Measurements from ENCODE around the gene ZNF423.

DNA sequence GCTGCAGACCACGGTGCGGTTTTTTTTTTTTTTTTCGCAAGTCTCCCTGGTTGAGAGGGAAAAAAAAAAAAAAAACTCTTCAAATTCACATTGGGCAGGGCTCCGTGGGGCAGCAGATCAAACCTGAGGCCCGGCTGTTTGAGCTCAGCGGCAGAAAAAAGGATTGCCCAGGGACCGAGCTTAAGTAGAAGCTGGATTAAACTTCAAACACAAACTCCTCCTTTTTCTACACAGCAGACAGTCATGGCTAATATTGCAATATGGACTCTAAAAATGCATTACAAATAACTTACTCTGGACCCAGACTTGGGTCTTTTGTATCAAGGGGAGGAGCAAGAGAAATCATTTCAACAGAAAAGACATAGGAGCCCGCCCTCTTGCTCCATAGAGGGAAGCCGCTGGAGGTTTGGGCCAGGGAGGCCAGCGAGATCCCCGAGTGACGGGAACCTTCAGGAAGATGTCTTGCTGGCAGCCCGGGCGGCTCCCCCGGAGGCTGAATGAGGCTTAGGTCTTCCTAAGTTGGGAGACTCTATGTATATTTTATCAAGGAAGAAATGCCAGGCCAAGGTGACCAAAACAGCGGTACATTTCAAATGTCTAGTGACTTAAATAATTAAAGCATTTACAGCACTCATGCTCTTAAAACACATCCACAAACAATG is 167.7 kb downstream of the ZNF423 start:
- no peak for TF ChIP-seq EZH2phosphoT487 (IDR thresholded peaks at IDR 0.05; ENCODE audit: insufficient read depth, low read depth)
- no peak for TF ChIP-seq EZH2 (IDR thresholded peaks at IDR 0.05; ENCODE audit: insufficient read depth, poor library complexity, severe bottlenecking)

All from GM23248 (cell line).